NCI-H1930 (cell line): ENCODE data around the gene DCAF15.
"Not testable (repeated sequence)": the region's sequence is repeated elsewhere in the genome, so short reads cannot be mapped to it uniquely, and the experiment has no call there.

ENCODE experiments used
- DNase-seq, 2 experiments: peaks; one replicate each; lab custom pipeline; 2025; lab: John Stamatoyannopoulos, UW

DCAF15 gene, protein sequence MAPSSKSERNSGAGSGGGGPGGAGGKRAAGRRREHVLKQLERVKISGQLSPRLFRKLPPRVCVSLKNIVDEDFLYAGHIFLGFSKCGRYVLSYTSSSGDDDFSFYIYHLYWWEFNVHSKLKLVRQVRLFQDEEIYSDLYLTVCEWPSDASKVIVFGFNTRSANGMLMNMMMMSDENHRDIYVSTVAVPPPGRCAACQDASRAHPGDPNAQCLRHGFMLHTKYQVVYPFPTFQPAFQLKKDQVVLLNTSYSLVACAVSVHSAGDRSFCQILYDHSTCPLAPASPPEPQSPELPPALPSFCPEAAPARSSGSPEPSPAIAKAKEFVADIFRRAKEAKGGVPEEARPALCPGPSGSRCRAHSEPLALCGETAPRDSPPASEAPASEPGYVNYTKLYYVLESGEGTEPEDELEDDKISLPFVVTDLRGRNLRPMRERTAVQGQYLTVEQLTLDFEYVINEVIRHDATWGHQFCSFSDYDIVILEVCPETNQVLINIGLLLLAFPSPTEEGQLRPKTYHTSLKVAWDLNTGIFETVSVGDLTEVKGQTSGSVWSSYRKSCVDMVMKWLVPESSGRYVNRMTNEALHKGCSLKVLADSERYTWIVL

GRCh38 chr19:13952154-13952930, at the start of gene DCAF15:
TSS of gene DCAF15 (plus strand) at chr19:13952509. CDS start at chr19:13952513, 4 bp downstream.
- peak; percentile 97 for DNase-seq

DNA sequence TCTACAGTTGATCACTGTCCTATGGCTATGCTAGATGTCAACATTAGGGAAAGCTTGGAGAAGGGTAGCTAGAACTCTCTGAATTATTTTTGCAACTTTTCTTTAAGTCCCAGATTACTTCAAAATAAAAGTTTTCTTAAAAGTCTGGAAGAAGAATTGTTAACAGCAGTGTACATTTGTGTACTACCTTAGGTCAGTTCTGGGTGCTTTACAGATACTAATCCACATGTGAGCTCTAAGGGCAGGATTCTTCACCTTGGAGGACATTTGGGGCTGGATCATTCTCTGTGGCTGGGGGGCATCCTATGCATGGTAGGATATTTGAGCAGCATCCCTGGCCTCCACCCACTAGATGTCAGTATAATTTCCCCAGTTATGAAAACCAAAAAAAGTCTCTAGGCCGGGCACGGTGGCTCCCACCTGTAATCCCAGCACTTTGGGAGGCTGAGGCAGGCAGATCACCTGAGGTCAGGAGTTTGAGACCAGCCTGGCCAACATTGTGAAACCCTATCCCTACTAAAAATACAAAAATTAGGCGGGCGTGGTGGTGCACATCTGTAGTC, 49.2 kb upstream of the DCAF15 start:
- DNase-seq = no peak

GRCh38 chr19:13905634-13906520, 46.4 kb upstream of the DCAF15 start, which contains the start of the genes BRME1 and CC2D1A:
TSS of gene BRME1 (minus strand) at chr19:13906117. CDS start at chr19:13904892, 1,225 bp downstream.
TSS of gene CC2D1A (plus strand) at chr19:13906201. CDS start at chr19:13906442, 241 bp downstream.
- peak; percentile 81 to 88 for DNase-seq

DNA sequence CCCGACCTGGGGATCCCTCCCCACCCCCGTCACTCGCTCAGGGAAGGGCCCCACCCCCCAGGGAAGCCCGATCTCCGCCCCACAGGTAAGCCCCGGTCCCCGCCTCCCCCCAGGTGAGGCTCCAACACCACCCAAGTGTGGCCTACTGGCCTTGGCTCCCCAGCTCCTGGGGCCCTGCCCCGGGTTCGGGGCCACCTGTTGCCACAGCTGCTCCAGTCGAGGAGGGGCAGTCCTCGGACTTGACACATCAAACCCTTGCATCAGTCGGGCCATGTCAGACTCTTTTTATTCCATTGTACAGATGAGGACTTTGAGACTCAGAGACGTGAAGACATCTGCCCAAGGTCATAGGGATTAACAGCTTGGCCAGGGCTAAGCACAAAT, 45.8 kb upstream of the DCAF15 start:
- no peak for DNase-seq

DNA sequence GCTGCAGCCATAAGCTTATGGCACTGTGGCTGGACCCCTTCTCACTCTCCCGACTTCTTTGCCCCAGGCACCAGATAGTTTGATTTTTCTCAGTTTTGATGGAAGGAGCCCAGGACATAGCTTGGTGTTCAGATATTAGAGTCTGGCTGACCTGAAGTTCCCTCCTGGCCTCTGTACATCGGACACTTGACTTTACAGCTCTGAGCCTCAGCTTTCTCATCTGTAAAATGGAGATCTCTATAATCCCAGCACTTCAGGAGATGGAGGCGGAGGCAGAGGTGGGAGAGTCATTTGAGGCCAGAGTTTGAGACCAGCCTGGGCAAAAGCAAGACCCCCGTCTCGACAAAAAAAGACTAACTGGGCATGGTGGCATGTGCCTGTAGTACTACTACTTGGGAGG, 45.4 kb upstream of the DCAF15 start:
- DNase-seq = no peak

DNA sequence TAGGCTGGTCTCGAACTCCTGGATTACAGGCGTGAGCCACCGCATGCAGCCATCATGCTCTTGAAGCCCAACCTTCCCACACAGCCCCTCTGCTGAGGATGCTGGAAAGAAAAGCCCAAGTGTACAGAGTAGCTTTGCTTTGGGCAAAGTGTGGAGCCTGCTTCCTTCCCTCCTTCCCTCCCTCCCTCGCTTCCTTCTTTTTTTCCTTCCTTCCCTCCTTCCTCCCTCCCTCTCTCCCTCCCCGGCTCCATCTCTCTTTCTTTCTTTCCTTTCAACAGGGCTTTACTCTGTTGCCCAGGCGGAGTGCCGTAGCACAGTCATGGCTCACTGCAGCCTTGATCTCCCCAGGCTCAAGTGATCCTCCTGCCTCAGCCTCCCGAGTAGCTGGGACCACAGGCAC, 43.6 kb upstream of the DCAF15 start:
- DNase-seq = no peak

- DNase-seq = no peak
Observed at GRCh38 chr19:13909430-13909829, 42.9 kb upstream of the DCAF15 start.

DNA sequence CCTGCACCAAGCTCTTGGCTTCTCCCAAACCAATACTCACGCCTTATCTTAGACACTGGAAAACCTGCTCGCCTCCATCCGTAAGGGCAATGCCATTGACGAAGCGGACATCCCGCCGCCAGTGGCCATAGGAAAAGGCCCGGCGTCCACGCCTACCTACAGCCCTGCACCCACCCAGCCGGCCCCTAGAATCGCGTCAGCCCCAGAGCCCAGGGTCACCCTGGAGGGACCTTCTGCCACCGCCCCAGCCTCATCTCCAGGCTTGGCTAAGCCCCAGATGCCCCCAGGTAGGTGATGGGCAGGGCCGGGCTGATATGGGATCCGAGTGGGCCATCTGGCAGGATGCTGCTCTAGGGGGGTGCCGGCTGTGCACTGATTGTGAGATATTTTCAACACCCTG, 39.0 kb upstream of the DCAF15 start:
- DNase-seq = no peak

DNA sequence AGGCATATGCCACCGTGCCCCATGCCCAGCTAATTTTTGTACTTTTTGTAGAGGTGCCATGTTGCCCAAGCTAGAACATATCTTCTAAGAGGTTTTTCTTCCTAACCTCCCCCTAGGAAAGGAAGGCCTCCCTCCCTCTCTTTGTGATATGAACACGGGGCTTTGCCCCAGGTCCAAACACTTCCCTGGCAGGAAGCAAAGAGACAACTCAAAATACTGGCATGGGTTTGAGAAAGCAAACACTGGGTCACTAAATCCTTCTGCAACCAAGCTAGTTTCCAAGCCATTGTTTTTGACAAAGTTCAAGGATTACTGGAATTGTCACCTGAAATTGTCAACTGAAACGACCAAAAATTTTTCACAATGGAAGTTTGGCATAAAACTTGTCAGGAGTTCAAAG, 37.5 kb upstream of the DCAF15 start:
- no peak for DNase-seq

- no peak for DNase-seq
Observed at GRCh38 chr19:13917888-13918406, 34.4 kb upstream of the DCAF15 start.

- no peak for DNase-seq
Observed at GRCh38 chr19:13918726-13919411, 33.4 kb upstream of the DCAF15 start.

- no peak for DNase-seq
Observed at GRCh38 chr19:13920524-13920923, 31.8 kb upstream of the DCAF15 start.

DNA sequence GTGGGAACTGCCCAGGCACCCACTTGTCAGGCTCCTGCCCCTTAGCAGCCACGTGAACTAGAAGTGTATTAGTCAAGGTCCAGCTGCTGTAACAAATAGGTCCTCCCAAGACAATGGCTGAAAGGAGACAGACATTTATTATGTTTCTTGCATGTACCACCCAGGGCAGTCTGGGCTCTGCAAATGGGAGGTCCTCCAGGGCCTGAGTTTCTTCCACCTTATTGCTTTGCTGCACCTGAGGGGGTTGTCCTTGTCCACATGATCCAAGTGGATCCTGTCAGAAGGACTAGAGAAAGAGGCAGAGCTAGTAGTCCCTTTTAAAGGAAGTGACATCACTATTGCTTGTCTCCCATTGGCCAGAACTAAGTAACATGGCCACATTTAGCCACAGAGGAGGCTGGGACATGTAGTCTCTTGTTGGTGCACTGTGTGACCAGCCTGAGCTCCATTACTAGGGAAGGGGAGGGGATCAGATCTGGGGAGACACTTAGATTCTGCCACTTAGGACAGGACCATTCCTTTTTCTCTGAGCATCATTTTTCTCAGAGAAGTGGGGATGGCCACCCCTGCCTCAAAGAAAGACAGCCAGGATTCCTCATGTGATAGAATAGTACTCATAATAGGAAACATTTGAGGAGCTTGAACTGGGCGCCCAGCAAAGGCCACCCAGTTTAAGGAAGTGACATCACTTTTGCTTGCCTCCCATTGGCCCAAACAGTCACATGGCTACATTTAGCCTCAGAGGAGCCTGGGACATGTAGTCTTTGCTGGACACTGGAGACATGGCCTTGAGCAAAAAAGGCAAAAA, 31.2 kb upstream of the DCAF15 start:
- DNase-seq = no peak

- DNase-seq = not testable (repeated sequence)
Observed at GRCh38 chr19:13922118-13922517, 30.2 kb upstream of the DCAF15 start.

GRCh38 chr19:13923194-13923987, 28.9 kb upstream of the DCAF15 start:
- DNase-seq = no peak

GRCh38 chr19:13926010-13926409, 26.3 kb upstream of the DCAF15 start:
- no peak for DNase-seq

- no peak for DNase-seq
Observed at GRCh38 chr19:13926715-13927114, 25.6 kb upstream of the DCAF15 start.

DNA sequence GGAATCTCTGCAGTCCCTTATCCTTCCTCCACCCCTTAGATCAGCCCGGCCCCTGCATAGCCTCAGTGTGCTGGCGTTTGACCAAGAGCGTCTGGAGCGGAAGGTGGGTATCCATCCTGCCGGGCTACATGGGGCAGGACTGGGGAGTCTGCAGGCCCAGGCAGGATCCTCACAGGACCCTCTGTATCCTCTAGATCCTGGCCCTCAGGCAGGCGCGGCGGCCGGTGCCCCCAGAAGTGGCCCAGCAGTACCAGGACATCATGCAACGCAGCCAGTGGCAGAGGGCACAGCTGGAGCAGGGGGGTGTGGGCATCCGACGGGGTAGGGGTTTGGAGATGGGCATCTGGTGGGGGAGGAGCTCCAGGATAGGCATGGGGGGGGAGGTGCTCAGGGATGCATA, 23.0 kb upstream of the DCAF15 start:
- DNase-seq = no peak

GRCh38 chr19:13929956-13930355, 22.4 kb upstream of the DCAF15 start:
- DNase-seq = no peak
